AG04450 (cell line): Measurements from ENCODE around the gene RAB42. TPM values are rescaled to one million over a fixed set of nuclear protein-coding genes. Genes with fewer than 3 reads are reported as not detected.

Source experiments
- CTCF ChIA-PET: fragments of 300-600, 350-600 bp; formaldehyde crosslinking; extraction: SDS; loops from one replicate; lab custom pipeline; 2022; ENCODE audit warnings: antibody characterized with exemption, inconsistent platforms; lab: Charles Lee
- POLR2A ChIA-PET: fragments of 350-600 bp; formaldehyde crosslinking; extraction: SDS; loops from one replicate; lab custom pipeline; 2021; ENCODE audit warnings: antibody characterized with exemption, inconsistent platforms; lab: Yijun Ruan, JAX
- DNase-seq: peaks from one replicate; pipeline ENCODE4 v3.0.0-alpha.2; 2011; ENCODE audit warnings: low read depth, low spot score
- H3K27ac ChIP-seq: one replicate; pipeline ENCODE4 v1.5.1; 2012; ENCODE audit warnings: low read depth, low read length, control low read depth
- H3K27me3 ChIP-seq: one replicate; pipeline ENCODE4 v1.6.0; 2012; ENCODE audit warnings: low read length; ENCODE audit not compliant: control insufficient read depth, insufficient read depth
- H3K4me3 ChIP-seq: 2 replicates; pipeline ENCODE4 v1.5.1; 2011; ENCODE audit warnings: mild to moderate bottlenecking, low read depth, low read length, control low read depth
- H3K9me3 ChIP-seq: 2 replicates; pipeline ENCODE4 v1.5.1; 2012; ENCODE audit warnings: low read length; ENCODE audit not compliant: control insufficient read depth, insufficient read depth
- polyA plus RNA-seq: library from polyadenylated mRNA; depleted of rRNA; stranded (reverse); fragments of >200 nt; gene quantifications from 2 replicates; pipeline ENCODE4 v1.2.3, GENCODE V29; 2011; rRNA removed
- small RNA-seq: library from RNA; depleted of rRNA; stranded (forward); fragments of <200 nt; gene quantifications from one replicate; pipeline ENCODE3, GENCODE V24; 2012; ENCODE audit warnings: low read depth; ENCODE audit not compliant: insufficient read length
- TF ChIP-seq, protein P1 (sequence below): IDR thresholded peaks from 2 replicates; pipeline ENCODE4 v1.5.1; 2011; ENCODE audit warnings: low read depth, low read length, control low read depth, inconsistent platforms

Gene RAB42
- polyA plus RNA-seq, 1 experiment = 3.4 TPM

DNA sequence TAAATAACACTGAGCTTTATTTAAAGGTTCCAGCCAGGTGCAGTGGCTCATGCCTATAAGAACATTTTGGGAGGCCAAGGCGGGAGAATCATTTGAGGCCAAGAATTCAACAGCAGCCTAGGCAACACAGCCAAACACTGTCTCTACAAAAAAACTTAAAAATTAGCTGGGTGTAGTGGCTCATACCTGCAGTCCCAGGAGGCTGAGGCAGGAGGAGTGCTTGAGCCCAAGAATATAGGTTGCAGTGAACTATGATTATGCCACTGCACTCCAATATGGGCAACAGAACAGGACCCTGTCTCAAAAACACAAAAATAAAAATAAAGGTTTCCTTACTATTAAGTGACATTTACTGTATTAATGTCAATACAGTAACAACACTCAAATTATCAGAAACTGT, 48.7 kb downstream of the RAB42 start:
- DNase-seq = no peak
- ChIA-PET CTCF (interaction anchor here (1.5 kb wide), 1 partner anchor 236 kb away, joined by 9 read pairs; no protein-coding TSS in a partner anchor), POLR2A (interaction anchor here (0.6 to 0.7 kb wide), 2 partner anchors 8 to 57 kb away, joined by 4 to 6 read pairs; partner anchors contain the start of gene RNU11)
- TF ChIP-seq, protein P1, sequence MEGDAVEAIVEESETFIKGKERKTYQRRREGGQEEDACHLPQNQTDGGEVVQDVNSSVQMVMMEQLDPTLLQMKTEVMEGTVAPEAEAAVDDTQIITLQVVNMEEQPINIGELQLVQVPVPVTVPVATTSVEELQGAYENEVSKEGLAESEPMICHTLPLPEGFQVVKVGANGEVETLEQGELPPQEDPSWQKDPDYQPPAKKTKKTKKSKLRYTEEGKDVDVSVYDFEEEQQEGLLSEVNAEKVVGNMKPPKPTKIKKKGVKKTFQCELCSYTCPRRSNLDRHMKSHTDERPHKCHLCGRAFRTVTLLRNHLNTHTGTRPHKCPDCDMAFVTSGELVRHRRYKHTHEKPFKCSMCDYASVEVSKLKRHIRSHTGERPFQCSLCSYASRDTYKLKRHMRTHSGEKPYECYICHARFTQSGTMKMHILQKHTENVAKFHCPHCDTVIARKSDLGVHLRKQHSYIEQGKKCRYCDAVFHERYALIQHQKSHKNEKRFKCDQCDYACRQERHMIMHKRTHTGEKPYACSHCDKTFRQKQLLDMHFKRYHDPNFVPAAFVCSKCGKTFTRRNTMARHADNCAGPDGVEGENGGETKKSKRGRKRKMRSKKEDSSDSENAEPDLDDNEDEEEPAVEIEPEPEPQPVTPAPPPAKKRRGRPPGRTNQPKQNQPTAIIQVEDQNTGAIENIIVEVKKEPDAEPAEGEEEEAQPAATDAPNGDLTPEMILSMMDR = peak; percentile 38
- no peak overlapping the region for H3K4me3 ChIP-seq
- no peak overlapping the region for H3K27ac ChIP-seq
- H3K27me3 ChIP-seq = no peaks in the 10 kb centered on the region
- no peaks in the 10 kb centered on the region; the same call in 1 of the 2 replicates for H3K9me3 ChIP-seq

DNA sequence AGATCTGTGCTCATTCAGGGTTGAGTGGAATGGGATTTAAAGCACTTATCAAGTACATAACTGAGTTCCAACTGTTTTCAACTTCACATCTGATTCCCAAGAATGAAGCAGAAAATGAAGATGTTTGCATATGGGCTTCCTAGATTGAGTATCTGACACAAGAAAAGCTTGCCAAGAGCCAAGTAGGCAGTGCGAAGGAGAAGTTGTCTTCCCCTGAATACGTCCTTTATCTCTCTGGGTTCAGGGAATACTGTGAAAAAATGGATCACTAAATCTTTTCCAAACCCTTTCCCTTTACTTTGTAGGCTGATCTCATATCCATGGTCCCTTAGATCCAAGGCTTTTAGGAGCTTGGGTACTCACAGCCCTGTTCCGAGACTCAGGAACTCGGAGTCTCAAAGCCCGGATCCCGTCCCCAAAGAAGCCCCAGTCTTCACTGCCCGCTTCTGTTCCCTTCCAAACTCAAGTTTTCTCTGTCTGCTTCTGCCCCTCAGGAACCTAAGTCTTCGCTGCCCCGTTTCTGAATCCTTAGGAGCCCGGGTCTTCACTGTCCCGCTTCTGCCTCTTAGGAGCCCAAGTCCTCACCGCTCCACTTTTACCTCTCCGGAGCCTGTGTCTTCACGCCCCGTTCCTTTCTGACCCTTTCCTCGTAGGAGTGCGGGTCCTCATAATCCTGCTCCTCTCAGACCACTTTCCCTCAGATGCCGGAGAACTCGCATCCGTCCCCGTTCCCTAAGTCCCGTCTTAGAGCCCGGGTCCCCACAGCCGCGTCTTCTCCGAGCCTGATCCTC, 50.2 kb downstream of the RAB42 start:
- Histone ChIP-seq H3K4me3 (peak overlapping the region; percentile 98), H3K27me3 (no peaks in the 10 kb centered on the region), H3K27ac (peak overlapping the region; percentile 78), H3K9me3 (no peaks in the 10 kb centered on the region; the same call in 1 of the 2 replicates)
- CTCF ChIA-PET = interaction anchor here (0.6 to 3.9 kb wide), 3 partner anchors 74 to 540 kb away, joined by 3 to 25 read pairs (median 8); partner anchors contain the start of gene SRSF4
- DNase-seq = no peak
- TF ChIP-seq, protein P1 = no peak
- POLR2A ChIA-PET = interaction anchor here (0.9 to 3.3 kb wide), 5 partner anchors 25 to 540 kb away, joined by 4 to 41 read pairs (median 4); partner anchors contain the start of genes GMEB1, SRSF4 and YTHDF2

DNA sequence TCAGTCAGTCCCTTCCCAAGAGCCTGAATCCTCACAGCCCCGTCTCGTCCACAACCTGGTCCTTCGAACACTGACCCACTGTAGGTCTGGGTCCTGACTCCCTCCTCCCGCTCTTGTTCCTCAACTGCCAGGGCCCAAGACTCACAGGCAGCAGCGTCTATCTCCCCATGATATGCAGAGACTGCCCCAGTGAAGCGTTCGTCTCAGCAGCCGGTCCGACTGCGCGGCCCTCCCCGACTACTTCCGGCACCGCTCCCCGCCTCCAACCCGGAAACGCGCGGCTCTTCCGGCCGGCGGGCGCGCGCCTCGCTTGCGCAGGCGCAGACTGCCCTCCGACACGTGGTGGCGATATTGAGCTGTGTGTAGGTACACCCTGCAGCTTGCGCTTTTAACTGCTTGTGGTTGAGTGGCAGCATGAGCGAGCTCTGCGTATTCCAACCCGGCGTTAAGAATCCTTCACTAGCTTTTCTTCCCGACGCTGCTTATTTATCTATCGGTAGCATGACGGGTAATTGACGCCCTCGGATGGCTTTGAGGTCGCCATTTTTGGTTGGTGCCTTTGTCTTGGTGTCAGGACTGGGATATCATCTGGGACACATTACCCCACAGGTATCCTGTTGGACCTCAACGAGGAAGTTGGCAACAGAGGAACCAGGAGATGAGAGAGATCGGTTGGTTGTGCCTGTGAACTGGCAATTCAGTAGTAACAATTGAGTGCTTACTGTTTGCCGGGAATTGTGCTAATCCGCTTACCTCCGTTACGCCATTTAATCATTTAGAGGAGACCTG, 51.0 kb downstream of the RAB42 start, which contains the start of gene TAF12:
Gene TAF12, minus strand, starts transcription at position 221 of the 789 bp plus-strand sequence. CDS start 20,986 bp downstream, outside the sequence.
- H3K9me3 ChIP-seq = no peaks in the 10 kb centered on the region; the same call in 1 of the 2 replicates
- peak within 1 kb of the TSS; percentile 89 for H3K27ac ChIP-seq
- ChIA-PET POLR2A (interaction anchor here (0.6 to 3.3 kb wide), 22 partner anchors 24 to 1161 kb away, joined by 3 to 41 read pairs (median 4); partner anchors contain the start of genes GMEB1, SRSF4, TRNAU1AP and YTHDF2), CTCF (interaction anchor here (0.6 to 3.9 kb wide), 7 partner anchors 94 to 539 kb away, joined by 3 to 25 read pairs (median 4); partner anchors contain the start of genes SRSF4 and YTHDF2)
- peak; percentile 86 for DNase-seq
- H3K4me3 ChIP-seq = peak within 1 kb of the TSS; percentile 98
- TF ChIP-seq, protein P1 = peak; percentile 30; the same call in 1 of the 2 replicates
- no peaks in the 10 kb centered on the region for H3K27me3 ChIP-seq

DNA sequence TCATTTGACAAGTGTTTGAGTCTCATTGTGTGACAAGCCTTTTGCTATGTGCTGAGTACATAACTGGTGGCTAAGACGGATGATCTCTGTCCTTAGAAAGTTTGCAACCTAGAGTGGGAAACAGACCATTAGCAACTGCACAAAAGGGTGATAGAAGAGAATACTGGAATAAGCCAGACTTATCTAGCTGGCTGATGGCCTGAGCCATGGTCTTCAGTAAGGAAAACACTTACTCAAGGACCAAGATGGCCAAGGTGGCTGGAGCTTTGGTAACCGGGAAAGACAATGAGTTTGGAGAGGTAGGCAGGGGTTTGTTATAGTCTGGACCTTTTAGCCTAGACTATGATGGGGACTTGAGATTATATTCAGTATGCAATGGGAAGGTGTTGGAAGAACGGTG, 52.4 kb downstream of the RAB42 start:
- H3K27me3 ChIP-seq = no peaks in the 10 kb centered on the region
- no peaks in the 10 kb centered on the region; the same call in 1 of the 2 replicates for H3K9me3 ChIP-seq
- no peak overlapping the region for H3K4me3 ChIP-seq
- TF ChIP-seq, protein P1 = no peak
- H3K27ac ChIP-seq = no peak overlapping the region
- no peak for DNase-seq
- ChIA-PET POLR2A (interaction anchor here (0.7 to 3.3 kb wide), 6 partner anchors 24 to 130 kb away, joined by 3 to 41 read pairs (median 3); partner anchors contain the start of genes GMEB1 and YTHDF2), CTCF (interaction anchor here (0.6 to 3.9 kb wide), 4 partner anchors 91 to 704 kb away, joined by 3 to 25 read pairs (median 4); partner anchors contain the start of gene YTHDF2)

Small RNA genes lying within 50 kb of the gene (small RNA-seq; reads per million reads assigned to genes)
- gene SNORA16A (not detected), gene SNORA44 (not detected), gene SNORA61 (not detected), gene SNORD99 (70.2 reads per million, percentile 87 among the genes with 10 or more reads in this experiment)

Other genes starting within 250 kb of the RAB42 start
- gene PHACTR4, start 222.5 kb upstream of the RAB42 start, polyA plus RNA-seq = 12.3 and 15.2 TPM in 2 replicates
- gene RCC1, start 86.2 kb upstream of the RAB42 start, polyA plus RNA-seq = 22.4 and 24.0 TPM in 2 replicates
- 29.4 and 30.1 TPM in 2 replicates for gene TRNAU1AP, start 39.2 kb upstream of the RAB42 start, polyA plus RNA-seq
- 50.2 and 54.2 TPM in 2 replicates for gene TAF12, start 50.8 kb downstream of the RAB42 start, polyA plus RNA-seq
- gene RNU11, start 56.3 kb downstream of the RAB42 start, polyA plus RNA-seq = not detected in 2 replicates
- gene GMEB1, start 76.5 kb downstream of the RAB42 start, polyA plus RNA-seq = 6.2 and 6.5 TPM in 2 replicates
- 73.6 and 85.1 TPM in 2 replicates for gene YTHDF2, start 144.7 kb downstream of the RAB42 start, polyA plus RNA-seq
- not detected in 2 replicates for gene OPRD1, start 219.9 kb downstream of the RAB42 start, polyA plus RNA-seq